Type B pancreatic cell (in vitro differentiated cells): ENCODE data around the gene SYT15. TPM values are rescaled to one million over a fixed set of nuclear protein-coding genes. Genes with fewer than 3 reads are reported as not detected.

Experiments used
- DNase-seq: peaks from one replicate; pipeline ENCODE4 v3.0.0; 2021; ENCODE audit warnings: mixed read lengths; ENCODE audit not compliant: unreplicated experiment; ENCODE audit errors: extremely low spot score
- H3K27ac Mint-ChIP-seq: 2 replicates; pipeline ENCODE4 v1.8.0; 2021; ENCODE audit warnings: mild to moderate bottlenecking, mixed read lengths
- H3K27me3 Mint-ChIP-seq: 2 replicates; pipeline ENCODE4 v1.8.0; 2021; ENCODE audit warnings: mixed read lengths
- H3K36me3 Mint-ChIP-seq: 2 replicates; pipeline ENCODE4 v1.8.0; 2021; ENCODE audit warnings: mixed read lengths
- H3K4me1 Mint-ChIP-seq: one replicate; pipeline ENCODE4 v1.8.0; 2021; ENCODE audit warnings: mixed read lengths; ENCODE audit not compliant: unreplicated experiment
- H3K4me3 Mint-ChIP-seq: 2 replicates; pipeline ENCODE4 v1.8.0; 2021; ENCODE audit warnings: mild to moderate bottlenecking, mixed read lengths
- H3K9me3 Mint-ChIP-seq: 2 replicates; pipeline ENCODE4 v1.8.0; 2021; ENCODE audit warnings: mixed read lengths
- total RNA-seq: library from RNA; stranded (reverse); gene quantifications from 2 replicates; pipeline ENCODE4 v1.2.1, GENCODE V29; 2021; ENCODE audit warnings: low replicate concordance
- TF ChIP-seq, protein P1 (sequence below): fragments of 200-600 bp; sonication (generic); conservative IDR thresholded peaks from 2 replicates; pipeline ENCODE4 v1.5.0; 2021; ENCODE audit warnings: antibody characterized with exemption, mild to moderate bottlenecking

The SYT15 gene
- total RNA-seq, 1 donor from 2014 or later, result 1.3 TPM

DNA sequence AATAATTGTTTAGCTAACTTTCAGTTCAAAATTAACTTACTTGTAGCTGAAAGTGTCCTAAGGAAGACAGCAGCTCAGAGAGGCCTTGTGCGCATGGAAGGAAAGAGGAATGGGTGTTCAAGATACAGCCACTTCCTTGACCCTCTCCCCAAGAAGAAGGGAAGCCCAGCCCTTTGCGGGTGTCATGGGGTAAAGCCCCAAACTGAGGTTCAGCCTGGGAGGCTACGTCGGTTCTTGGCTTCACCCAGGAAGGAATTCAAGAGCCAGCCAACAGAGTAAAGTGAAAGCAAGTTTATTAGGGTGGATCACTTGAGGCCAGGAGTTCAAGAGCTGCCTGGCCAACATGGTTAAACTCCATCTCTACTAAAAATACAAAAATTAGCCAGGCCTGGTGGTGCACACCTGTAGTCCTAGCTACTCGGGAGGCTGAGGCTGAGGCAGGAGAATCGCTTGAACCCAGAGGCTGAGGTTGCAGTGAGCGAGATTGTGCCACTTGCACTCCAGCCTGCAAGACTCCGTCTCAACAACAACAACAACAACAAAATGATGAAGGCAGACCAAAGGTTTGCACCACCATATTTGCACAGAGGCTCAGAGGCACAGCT lies 38.4 kb upstream of the SYT15 start:
- Mint-ChIP-seq H3K4me1 (peaks cover 15% of the 10 kb centered on the region), H3K4me3 (peak overlapping the region; percentile 80), H3K9me3 (no peaks in the 10 kb centered on the region), H3K36me3 (peaks cover 3% of the 10 kb centered on the region), H3K27me3 (peaks cover 49% of the 10 kb centered on the region), H3K27ac (peak overlapping the region; percentile 89)
- TF ChIP-seq, protein P1, sequence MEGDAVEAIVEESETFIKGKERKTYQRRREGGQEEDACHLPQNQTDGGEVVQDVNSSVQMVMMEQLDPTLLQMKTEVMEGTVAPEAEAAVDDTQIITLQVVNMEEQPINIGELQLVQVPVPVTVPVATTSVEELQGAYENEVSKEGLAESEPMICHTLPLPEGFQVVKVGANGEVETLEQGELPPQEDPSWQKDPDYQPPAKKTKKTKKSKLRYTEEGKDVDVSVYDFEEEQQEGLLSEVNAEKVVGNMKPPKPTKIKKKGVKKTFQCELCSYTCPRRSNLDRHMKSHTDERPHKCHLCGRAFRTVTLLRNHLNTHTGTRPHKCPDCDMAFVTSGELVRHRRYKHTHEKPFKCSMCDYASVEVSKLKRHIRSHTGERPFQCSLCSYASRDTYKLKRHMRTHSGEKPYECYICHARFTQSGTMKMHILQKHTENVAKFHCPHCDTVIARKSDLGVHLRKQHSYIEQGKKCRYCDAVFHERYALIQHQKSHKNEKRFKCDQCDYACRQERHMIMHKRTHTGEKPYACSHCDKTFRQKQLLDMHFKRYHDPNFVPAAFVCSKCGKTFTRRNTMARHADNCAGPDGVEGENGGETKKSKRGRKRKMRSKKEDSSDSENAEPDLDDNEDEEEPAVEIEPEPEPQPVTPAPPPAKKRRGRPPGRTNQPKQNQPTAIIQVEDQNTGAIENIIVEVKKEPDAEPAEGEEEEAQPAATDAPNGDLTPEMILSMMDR, result no peak
- DNase-seq, result peak; percentile 67

DNA sequence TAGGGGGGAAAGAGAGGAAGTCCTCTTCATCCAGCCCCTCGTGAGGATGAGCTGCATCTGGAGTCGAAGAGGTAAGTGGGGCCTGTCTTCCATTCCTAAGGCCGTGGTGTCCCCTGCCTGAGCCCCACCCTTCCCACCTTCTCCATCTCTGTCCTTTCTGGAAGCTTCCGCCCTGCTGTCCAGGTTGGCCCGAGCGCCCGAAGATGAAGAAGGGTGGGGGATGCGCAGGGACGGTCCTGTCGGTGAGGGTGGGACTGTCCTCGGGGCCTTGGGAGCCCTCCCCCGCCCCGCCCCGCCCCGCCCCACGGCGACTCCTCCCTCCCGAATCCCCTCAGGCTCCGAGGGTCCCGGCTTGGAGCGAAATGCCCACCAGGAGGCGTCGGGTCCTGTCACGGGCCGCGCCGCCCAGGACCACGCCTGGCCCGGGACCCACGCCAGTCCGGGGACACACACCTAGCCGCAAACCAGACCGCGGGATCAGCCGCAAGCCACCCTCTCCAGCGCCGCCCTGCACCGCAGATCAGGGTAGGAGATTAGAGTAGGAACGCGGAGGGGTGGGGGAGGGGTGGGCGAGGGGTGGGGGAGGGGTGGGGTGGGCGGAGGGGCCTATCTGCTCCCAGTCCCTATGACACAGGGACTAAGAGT lies 37.8 kb upstream of the SYT15 start:
- peak; percentile 81 for DNase-seq
- no peak overlapping the region for H3K27ac Mint-ChIP-seq

DNA sequence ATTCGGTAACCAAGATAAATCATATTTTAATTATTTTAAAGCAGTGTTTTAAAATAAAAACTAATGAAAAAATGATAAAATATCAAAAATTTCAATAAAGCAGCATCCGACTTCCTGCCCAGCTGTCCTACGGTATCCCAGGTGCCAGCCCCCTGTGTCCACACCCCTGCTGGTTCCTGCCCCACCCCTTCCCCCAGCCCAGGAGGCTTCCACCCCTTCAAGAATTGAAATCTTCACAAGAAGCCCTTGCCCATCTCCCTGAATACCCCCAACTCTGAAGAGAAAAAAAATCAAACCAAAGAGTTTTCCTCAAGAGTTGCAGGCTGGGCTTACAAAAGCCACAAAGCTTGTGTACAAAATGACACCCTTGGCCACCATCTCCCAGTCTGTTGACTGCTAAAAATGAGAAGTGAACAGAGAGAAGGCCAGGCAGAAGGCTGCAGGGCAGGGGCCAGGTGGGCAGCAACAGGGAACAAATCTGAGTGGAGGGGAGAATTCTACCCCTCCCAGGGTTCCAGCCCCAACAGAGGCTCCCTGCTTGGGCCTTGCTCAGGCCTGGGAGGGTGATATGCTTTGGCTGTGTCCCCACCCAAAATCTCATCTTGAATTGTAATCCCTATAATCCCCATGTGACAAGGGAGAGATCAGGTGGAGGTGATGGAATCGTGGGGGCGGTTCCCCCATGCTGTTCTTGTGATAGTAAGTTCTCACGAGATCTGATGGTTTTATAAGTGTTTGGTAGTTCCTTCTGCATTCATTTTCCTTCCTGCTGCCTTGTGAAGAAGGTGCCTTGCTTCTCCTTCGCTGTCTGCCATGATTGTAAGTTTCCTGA lies 37.0 kb upstream of the SYT15 start:
- Mint-ChIP-seq H3K4me1 (peaks cover 15% of the 10 kb centered on the region), H3K36me3 (peaks cover 3% of the 10 kb centered on the region), H3K9me3 (no peaks in the 10 kb centered on the region), H3K4me3 (peak overlapping the region; percentile 67), H3K27ac (peak overlapping the region; percentile 5), H3K27me3 (peaks cover 44% of the 10 kb centered on the region)
- TF ChIP-seq, protein P1, result no peak
- DNase-seq, result peak; percentile 65

More for the DNA sequence above, 37.8 kb upstream of the SYT15 start:
- TF ChIP-seq, protein P1, result peak; percentile 79
- peaks cover 3% of the 10 kb centered on the region for H3K36me3 Mint-ChIP-seq
- H3K4me3 Mint-ChIP-seq, result peak overlapping the region; percentile 80
- H3K4me1 Mint-ChIP-seq, result peaks cover 15% of the 10 kb centered on the region
- H3K9me3 Mint-ChIP-seq, result no peaks in the 10 kb centered on the region
- peaks cover 49% of the 10 kb centered on the region for H3K27me3 Mint-ChIP-seq

DNA sequence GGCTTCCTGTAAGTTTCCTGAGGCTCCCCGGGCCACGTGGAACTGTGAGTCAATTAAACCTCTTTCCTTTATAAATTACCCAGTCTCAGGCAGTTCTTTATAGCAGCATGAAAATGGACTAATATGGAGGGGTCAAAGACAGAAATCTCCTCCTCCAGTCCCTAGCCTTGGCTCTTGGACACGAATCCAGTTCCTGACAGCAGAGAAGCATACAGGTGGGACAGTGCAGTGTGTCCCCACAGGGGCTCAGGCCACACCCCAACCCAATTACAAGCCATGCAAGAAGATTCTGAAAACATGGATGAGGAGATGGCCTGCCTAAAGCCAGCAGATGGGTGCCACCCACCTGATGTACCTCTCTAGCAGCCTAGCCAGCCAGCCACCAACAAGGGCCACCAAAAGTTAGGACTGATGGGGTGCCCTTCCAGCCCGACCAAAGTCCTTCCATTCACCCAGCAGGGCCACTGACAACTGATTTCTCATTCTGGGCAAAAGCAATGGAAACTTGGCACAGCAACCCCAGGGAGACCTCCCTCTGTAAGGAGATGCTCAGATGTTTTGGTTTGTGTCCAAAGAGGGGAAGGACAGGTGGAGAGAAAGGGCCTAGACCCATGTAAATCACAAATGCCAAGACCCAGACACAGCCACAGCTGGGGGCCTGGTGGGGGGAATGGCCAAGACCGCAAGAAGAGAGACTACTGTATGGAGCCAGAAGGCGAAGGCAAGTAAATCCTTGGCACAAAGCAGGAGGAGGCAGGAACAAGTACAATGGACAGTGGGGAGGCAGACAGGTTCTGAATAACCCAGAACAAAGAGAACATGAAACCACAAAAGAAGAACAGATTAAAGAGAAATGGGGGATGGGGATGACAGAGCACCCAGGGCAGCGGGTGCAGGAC lies 36.1 kb upstream of the SYT15 start:
- peaks cover 15% of the 10 kb centered on the region for H3K4me1 Mint-ChIP-seq
- H3K4me3 Mint-ChIP-seq, result peak overlapping the region; percentile 67
- H3K27ac Mint-ChIP-seq, result peak overlapping the region; percentile 5
- H3K27me3 Mint-ChIP-seq, result peaks cover 37% of the 10 kb centered on the region
- peak; percentile 70 for DNase-seq
- no peaks in the 10 kb centered on the region for H3K9me3 Mint-ChIP-seq
- TF ChIP-seq, protein P1, result no peak
- H3K36me3 Mint-ChIP-seq, result peaks cover 3% of the 10 kb centered on the region
